DOHH2 (cell line): Measurements from ENCODE around the gene PGA3.

ENCODE experiments used
- H3F3A ChIP-seq: fragments of 200-600 bp; sonication (generic), shearing (Covaris generic); 2 replicates; pipeline ENCODE4 v1.6.0; 2016; ENCODE audit warnings: antibody characterized with exemption, mild to moderate bottlenecking; ENCODE audit not compliant: control insufficient read depth, insufficient read depth
- H3K27ac ChIP-seq: fragments of 200-600 bp; sonication (generic); 2 replicates; pipeline ENCODE4 v1.5.1; 2014; ENCODE audit warnings: low read depth, mild to moderate bottlenecking, low read length, moderate library complexity
- H3K27me3 ChIP-seq: fragments of 200-600 bp; sonication (generic); 2 replicates; pipeline ENCODE4 v1.6.1; 2014; ENCODE audit warnings: mild to moderate bottlenecking, low read length, mixed read lengths; ENCODE audit not compliant: control insufficient read depth
- H3K36me3 ChIP-seq: fragments of 200-600 bp; sonication (generic); 2 replicates; pipeline ENCODE4 v1.6.1; 2014; ENCODE audit warnings: mild to moderate bottlenecking, low read length, moderate library complexity, mixed read lengths; ENCODE audit not compliant: control insufficient read depth
- H3K4me1 ChIP-seq: fragments of 200-600 bp; sonication (generic); 2 replicates; pipeline ENCODE4 v1.6.1; 2014; ENCODE audit warnings: mild to moderate bottlenecking, low read length, mixed read lengths; ENCODE audit not compliant: control insufficient read depth
- H3K4me2 ChIP-seq: fragments of 200-600 bp; sonication (generic); 2 replicates; pipeline ENCODE4 v1.6.0; 2014; ENCODE audit warnings: mild to moderate bottlenecking, low read length, moderate library complexity
- H3K4me3 ChIP-seq: fragments of 200-600 bp; sonication (generic); 2 replicates; pipeline ENCODE4 v1.5.1; 2014; ENCODE audit warnings: mild to moderate bottlenecking, low read length, mixed read lengths
- H3K79me2 ChIP-seq: fragments of 200-600 bp; sonication (generic); 2 replicates; pipeline ENCODE4 v1.6.1; 2014; ENCODE audit warnings: mild to moderate bottlenecking, low read length, mixed read lengths; ENCODE audit not compliant: control insufficient read depth
- H3K9me2 ChIP-seq: fragments of 200-600 bp; sonication (generic); replicated peaks from 2 replicates; pipeline ENCODE4 v1.6.1; 2014; ENCODE audit warnings: mild to moderate bottlenecking, low read length, mixed read lengths; ENCODE audit not compliant: control insufficient read depth
- H3K9me3 ChIP-seq: fragments of 200-600 bp; sonication (generic); 2 replicates; pipeline ENCODE4 v1.6.1; 2014; ENCODE audit warnings: antibody characterized with exemption, low read length, mixed read lengths; ENCODE audit not compliant: control insufficient read depth, insufficient read depth
- H4K20me1 ChIP-seq: fragments of 200-600 bp; sonication (generic); 2 replicates; pipeline ENCODE4 v1.6.0; 2014; ENCODE audit warnings: low read depth, mild to moderate bottlenecking, antibody characterized with exemption, low read length, moderate library complexity; ENCODE audit not compliant: control insufficient read depth, insufficient read depth
- EZH2phosphoT487 ChIP-seq: fragments of 200-600 bp; sonication (generic); IDR thresholded peaks from 2 replicates; pipeline ENCODE4 v1.6.1; 2017; ENCODE audit warnings: borderline replicate concordance, mild to moderate bottlenecking, antibody characterized with exemption, low read length, moderate library complexity, mixed read lengths
- TF ChIP-seq, protein P1 (sequence below): fragments of 200-600 bp; sonication (generic); IDR thresholded peaks from one replicate; pipeline ENCODE4 v1.5.1; 2014; ENCODE audit warnings: antibody characterized with exemption, mild to moderate bottlenecking, low read depth, low read length; ENCODE audit not compliant: poor library complexity, severe bottlenecking

Gene PGA3

GRCh38 chr11:61259363-61259762, 56.0 kb downstream of the PGA3 start:
- Histone ChIP-seq H3K4me1 (no peaks in the 10 kb centered on the region), H3K79me2 (no peaks in the 10 kb centered on the region), H3K9me2 (no peaks in the 10 kb centered on the region), H4K20me1 (no peaks in the 10 kb centered on the region), H3K9me3 (no peaks in the 10 kb centered on the region), H3K36me3 (peaks cover 7% of the 10 kb centered on the region; the same call in 1 of the 2 replicates), H3K27me3 (no peaks in the 10 kb centered on the region), H3K4me3 (no peak overlapping the region), H3K4me2 (no peak overlapping the region), H3F3A (no peaks in the 10 kb centered on the region), H3K27ac (no peak overlapping the region)
- TF ChIP-seq, protein P1, sequence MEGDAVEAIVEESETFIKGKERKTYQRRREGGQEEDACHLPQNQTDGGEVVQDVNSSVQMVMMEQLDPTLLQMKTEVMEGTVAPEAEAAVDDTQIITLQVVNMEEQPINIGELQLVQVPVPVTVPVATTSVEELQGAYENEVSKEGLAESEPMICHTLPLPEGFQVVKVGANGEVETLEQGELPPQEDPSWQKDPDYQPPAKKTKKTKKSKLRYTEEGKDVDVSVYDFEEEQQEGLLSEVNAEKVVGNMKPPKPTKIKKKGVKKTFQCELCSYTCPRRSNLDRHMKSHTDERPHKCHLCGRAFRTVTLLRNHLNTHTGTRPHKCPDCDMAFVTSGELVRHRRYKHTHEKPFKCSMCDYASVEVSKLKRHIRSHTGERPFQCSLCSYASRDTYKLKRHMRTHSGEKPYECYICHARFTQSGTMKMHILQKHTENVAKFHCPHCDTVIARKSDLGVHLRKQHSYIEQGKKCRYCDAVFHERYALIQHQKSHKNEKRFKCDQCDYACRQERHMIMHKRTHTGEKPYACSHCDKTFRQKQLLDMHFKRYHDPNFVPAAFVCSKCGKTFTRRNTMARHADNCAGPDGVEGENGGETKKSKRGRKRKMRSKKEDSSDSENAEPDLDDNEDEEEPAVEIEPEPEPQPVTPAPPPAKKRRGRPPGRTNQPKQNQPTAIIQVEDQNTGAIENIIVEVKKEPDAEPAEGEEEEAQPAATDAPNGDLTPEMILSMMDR = no peak
- no peak for TF ChIP-seq EZH2phosphoT487
